Suprapubic skin (tissue), 4 donors: ENCODE measurements around the gene TPRG1.

Source experiments
- CTCF ChIP-seq, 2 donors: fragments of 200-600 bp in 1 of 2; fragments of 450-650 bp in 1 of 2; sonication (generic) in 1 of 2; IDR thresholded peaks; one replicate each; pipeline ENCODE4 v1.5.1; 2016 to 2019; ENCODE audit warnings: antibody characterized with exemption in 2 of 2, mild to moderate bottlenecking in 1 of 2, moderate library complexity in 1 of 2
- EP300 ChIP-seq: sonication (generic); formaldehyde crosslinking; IDR thresholded peaks from one replicate; pipeline ENCODE4 v1.6.1; 2017; ENCODE audit warnings: antibody characterized with exemption
- POLR2A ChIP-seq, 2 donors: fragments of 450-650 bp; IDR thresholded peaks; one replicate each; pipeline ENCODE4 v1.6.1; 2017; ENCODE audit warnings: antibody characterized with exemption in 2 of 2, mild to moderate bottlenecking in 2 of 2, moderate library complexity in 2 of 2
- POLR2AphosphoS5 ChIP-seq, 3 donors: sonication (generic); formaldehyde crosslinking; IDR thresholded peaks; one replicate each; pipeline ENCODE4 v1.6.1; 2017; ENCODE audit warnings: antibody characterized with exemption in 3 of 3

- TF ChIP-seq POLR2A (IDR thresholded peaks at IDR 0.05) (no peak), CTCF (IDR thresholded peaks at IDR 0.05) (no peak), POLR2AphosphoS5 (IDR thresholded peaks at IDR 0.05) (no peak), EP300 (no peak)
These were observed 133.6 kb downstream of the TPRG1 start for GRCh38 chr3:189305412-189305811.
